Smooth muscle cell (in vitro differentiated cells): ENCODE results near the gene NEURL2. TPM values are rescaled to one million over a fixed set of nuclear protein-coding genes. Genes with fewer than 3 reads are reported as not detected.

Experiments used
- DNase-seq: peaks from one replicate; lab custom pipeline; 2025; ENCODE audit not compliant: unreplicated experiment; lab: John Stamatoyannopoulos, UW
- H2AFZ ChIP-seq: fragments of 200-600 bp; sonication (generic); 2 replicates; pipeline ENCODE4 v1.6.0; 2016; ENCODE audit warnings: antibody characterized with exemption, low read depth, mild to moderate bottlenecking
- H3F3A ChIP-seq: fragments of 200-600 bp; sonication (generic); 2 replicates; pipeline ENCODE4 v1.6.0; 2017; ENCODE audit warnings: antibody characterized with exemption, low read depth
- H3K27ac ChIP-seq: fragments of 200-600 bp; sonication (generic); 2 replicates; pipeline ENCODE4 v1.5.1; 2016; ENCODE audit warnings: low read depth, mild to moderate bottlenecking
- H3K27me3 ChIP-seq: fragments of 200-600 bp; sonication (generic); 2 replicates; pipeline ENCODE4 v1.6.1; 2016; ENCODE audit warnings: low read depth, mild to moderate bottlenecking
- H3K36me3 ChIP-seq: fragments of 200-600 bp; sonication (generic); 2 replicates; pipeline ENCODE4 v1.5.1; 2016; ENCODE audit warnings: low read depth
- H3K4me1 ChIP-seq: fragments of 200-600 bp; sonication (generic); 2 replicates; pipeline ENCODE4 v1.5.1; 2016; ENCODE audit warnings: low read depth
- H3K4me2 ChIP-seq: fragments of 200-600 bp; sonication (generic); 2 replicates; pipeline ENCODE4 v1.6.0; 2016; ENCODE audit warnings: mild to moderate bottlenecking
- H3K4me3 ChIP-seq: fragments of 200-600 bp; sonication (generic); 2 replicates; pipeline ENCODE4 v1.5.1; 2016; ENCODE audit warnings: mild to moderate bottlenecking
- H3K79me2 ChIP-seq: fragments of 200-600 bp; sonication (generic); 2 replicates; pipeline ENCODE4 v1.6.0; 2016; ENCODE audit warnings: low read depth, mild to moderate bottlenecking
- H3K9ac ChIP-seq: fragments of 200-600 bp; sonication (generic); 2 replicates; pipeline ENCODE4 v1.6.0; 2016; ENCODE audit warnings: low read depth
- H3K9me3 ChIP-seq: fragments of 200-600 bp; sonication (generic); replicated peaks from 2 replicates; pipeline ENCODE4 v1.5.1; 2016; ENCODE audit warnings: low read depth
- H4K20me1 ChIP-seq: fragments of 200-600 bp; sonication (generic); 2 replicates; pipeline ENCODE4 v1.6.0; 2016; ENCODE audit warnings: low read depth
- WGBS: methylation state at CpG from one replicate; pipeline ENCODE4 v1.1.7; 2016; ENCODE audit warnings: low lambda C conversion rate; 5-methylcytosine and 5-hydroxymethylcytosine counted together
- polyA plus RNA-seq: library from polyadenylated mRNA; unstranded; fragments of >200 nt; fragmentation: Nextera tagmentation; extraction: Ambion mirVana; gene quantifications from 2 replicates; pipeline ENCODE4 v1.2.1, GENCODE V29; 2016
- total RNA-seq: library from RNA; depleted of rRNA; stranded (reverse); fragments of >200 nt; gene quantifications from 2 replicates; pipeline ENCODE4 v1.2.3, GENCODE V29; 2014
- TF ChIP-seq, protein P1 (sequence below): fragments of 200-600 bp; sonication (generic); IDR thresholded peaks from 2 replicates; pipeline ENCODE4 v1.5.1; 2017; ENCODE audit warnings: borderline replicate concordance, mild to moderate bottlenecking, antibody characterized with exemption; ENCODE audit not compliant: insufficient read depth, poor library complexity, severe bottlenecking

The NEURL2 gene
- total and polyA plus RNA-seq, 2 experiments from 2014 or later = 0.31 to 3.7 TPM

DNA sequence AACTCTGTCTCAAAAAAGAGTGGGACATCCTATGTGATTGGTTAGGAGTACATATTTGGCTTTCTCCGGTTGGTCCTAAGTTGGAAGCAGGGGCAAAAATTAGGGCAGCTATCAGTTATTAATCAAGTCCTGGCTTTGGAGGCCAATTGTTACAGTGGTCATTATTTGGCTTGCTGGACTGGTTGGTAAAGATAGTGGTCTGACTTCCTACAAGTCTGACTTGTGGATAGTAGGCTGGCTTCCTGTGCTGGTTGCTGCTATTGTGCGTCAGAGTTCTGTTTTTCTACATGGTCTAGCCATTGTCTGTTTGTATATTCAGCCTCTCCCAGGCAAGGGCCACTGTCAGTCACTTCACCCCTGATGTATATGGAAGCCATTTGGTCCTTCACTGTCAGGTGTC lies 40.8 kb downstream of the NEURL2 start:
- H3K36me3 ChIP-seq = no peaks in the 10 kb centered on the region
- TF ChIP-seq, protein P1, sequence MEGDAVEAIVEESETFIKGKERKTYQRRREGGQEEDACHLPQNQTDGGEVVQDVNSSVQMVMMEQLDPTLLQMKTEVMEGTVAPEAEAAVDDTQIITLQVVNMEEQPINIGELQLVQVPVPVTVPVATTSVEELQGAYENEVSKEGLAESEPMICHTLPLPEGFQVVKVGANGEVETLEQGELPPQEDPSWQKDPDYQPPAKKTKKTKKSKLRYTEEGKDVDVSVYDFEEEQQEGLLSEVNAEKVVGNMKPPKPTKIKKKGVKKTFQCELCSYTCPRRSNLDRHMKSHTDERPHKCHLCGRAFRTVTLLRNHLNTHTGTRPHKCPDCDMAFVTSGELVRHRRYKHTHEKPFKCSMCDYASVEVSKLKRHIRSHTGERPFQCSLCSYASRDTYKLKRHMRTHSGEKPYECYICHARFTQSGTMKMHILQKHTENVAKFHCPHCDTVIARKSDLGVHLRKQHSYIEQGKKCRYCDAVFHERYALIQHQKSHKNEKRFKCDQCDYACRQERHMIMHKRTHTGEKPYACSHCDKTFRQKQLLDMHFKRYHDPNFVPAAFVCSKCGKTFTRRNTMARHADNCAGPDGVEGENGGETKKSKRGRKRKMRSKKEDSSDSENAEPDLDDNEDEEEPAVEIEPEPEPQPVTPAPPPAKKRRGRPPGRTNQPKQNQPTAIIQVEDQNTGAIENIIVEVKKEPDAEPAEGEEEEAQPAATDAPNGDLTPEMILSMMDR = no peak
- peaks cover 5% of the 10 kb centered on the region for H3K79me2 ChIP-seq
- no peaks in the 10 kb centered on the region for H4K20me1 ChIP-seq
- H3K27ac ChIP-seq = no peak overlapping the region
- WGBS = 100% methylated on average over 2 of the region's 2 CpGs
- no peaks in the 10 kb centered on the region for H3K4me1 ChIP-seq
- H3K9me3 ChIP-seq = no peaks in the 10 kb centered on the region
- H3K27me3 ChIP-seq = no peaks in the 10 kb centered on the region
- no peaks in the 10 kb centered on the region for H3F3A ChIP-seq
- no peak for DNase-seq
- H3K4me3 ChIP-seq = no peak overlapping the region
- no peak overlapping the region for H3K4me2 ChIP-seq
- H3K9ac ChIP-seq = no peak overlapping the region
- H2AFZ ChIP-seq = no peak overlapping the region

DNA sequence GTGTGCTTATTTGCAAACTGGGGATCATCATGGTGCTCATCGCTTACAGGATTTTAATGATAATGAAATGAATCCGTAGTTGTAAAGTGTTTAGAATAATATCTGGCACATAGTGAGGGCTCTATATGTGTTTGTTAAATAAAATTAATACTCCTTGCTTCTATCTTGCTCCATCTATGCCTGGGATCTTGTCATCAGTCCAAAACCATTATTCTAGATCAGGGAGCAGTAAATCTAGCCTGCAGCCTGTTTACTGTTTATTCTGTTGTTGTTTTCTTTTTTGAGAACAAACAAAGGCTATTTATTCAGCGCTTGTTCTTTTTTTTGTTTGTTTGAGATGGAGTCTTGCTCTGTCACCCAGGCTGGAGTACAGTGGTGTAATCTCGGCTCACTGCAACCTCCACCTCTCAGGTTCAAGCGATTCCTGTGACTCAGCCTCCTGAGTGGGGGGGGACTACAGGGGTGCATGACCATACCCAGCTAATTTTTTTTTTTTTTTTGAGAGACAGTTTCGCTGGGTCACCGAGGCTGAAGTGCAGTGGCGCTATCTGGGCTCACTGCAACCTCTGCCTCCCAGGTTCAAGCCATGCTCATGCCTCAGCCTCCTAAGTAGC lies 41.9 kb downstream of the NEURL2 start:
- no peak overlapping the region for H3K9ac ChIP-seq
- no peaks in the 10 kb centered on the region for H3K79me2 ChIP-seq
- H4K20me1 ChIP-seq = peaks cover 7% of the 10 kb centered on the region
- H3K9me3 ChIP-seq = no peaks in the 10 kb centered on the region
- no peaks in the 10 kb centered on the region for H3F3A ChIP-seq
- H3K36me3 ChIP-seq = no peaks in the 10 kb centered on the region
- H3K27me3 ChIP-seq = no peaks in the 10 kb centered on the region
- H3K4me1 ChIP-seq = no peaks in the 10 kb centered on the region
- H3K4me3 ChIP-seq = no peak overlapping the region
- WGBS = 97% methylated on average over 6 of the region's 8 CpGs
- H2AFZ ChIP-seq = no peak overlapping the region
- DNase-seq = no peak
- H3K27ac ChIP-seq = no peak overlapping the region
- no peak overlapping the region for H3K4me2 ChIP-seq
- TF ChIP-seq, protein P1 = no peak

DNA sequence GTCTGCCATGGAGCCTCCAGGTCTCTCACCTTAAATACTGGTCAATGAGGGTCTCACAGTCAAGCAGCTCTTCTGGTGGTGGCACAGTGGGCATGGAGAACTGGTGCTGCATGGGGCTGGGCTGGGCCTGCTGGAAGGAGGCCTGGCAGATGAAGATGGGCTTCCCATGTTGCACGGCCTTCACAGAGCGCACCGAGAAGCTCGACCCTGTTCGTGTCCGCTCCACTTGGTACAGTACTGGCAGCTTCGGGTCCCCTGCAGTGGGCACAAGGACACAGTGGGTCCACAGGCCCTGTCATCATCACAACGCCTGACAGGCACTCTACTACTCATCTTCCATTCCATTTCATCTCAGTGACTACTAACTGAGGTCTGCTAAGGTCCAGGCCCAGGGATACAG lies 42.6 kb downstream of the NEURL2 start:
- Histone ChIP-seq H3K36me3 (no peaks in the 10 kb centered on the region), H3K9ac (no peak overlapping the region), H3K27me3 (no peaks in the 10 kb centered on the region), H2AFZ (no peak overlapping the region), H4K20me1 (peaks cover 8% of the 10 kb centered on the region), H3K4me3 (no peak overlapping the region), H3K79me2 (no peaks in the 10 kb centered on the region), H3F3A (no peaks in the 10 kb centered on the region), H3K27ac (no peak overlapping the region), H3K4me1 (no peaks in the 10 kb centered on the region), H3K4me2 (no peak overlapping the region), H3K9me3 (no peaks in the 10 kb centered on the region)
- no peak for DNase-seq
- TF ChIP-seq, protein P1 = no peak
- WGBS = 94% methylated on average over 2 of the region's 8 CpGs

DNA sequence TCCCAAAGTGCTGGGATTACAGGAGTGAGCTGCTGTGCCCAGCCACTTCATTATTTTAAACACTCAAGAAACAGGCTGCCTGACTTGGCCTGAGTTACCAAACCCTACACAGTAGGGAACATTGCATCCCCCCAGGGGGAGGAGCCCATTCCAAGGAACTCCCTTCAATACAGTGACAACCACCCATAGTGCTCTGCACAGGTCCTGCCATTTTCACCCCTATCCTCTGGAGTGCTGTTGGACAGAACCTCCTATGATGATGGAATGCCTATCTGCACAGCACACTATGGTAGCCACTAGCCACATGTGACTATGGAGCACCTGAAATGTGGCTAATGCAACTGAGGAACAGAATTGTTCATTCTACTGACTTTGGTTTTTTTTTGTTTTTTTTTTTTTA lies 45.6 kb downstream of the NEURL2 start:
- peaks cover 15% of the 10 kb centered on the region for H4K20me1 ChIP-seq
- no peaks in the 10 kb centered on the region for H3K36me3 ChIP-seq
- no peak overlapping the region for H2AFZ ChIP-seq
- H3K9me3 ChIP-seq = no peaks in the 10 kb centered on the region
- no peak for DNase-seq
- H3K27me3 ChIP-seq = no peaks in the 10 kb centered on the region
- TF ChIP-seq, protein P1 = no peak
- H3F3A ChIP-seq = peaks cover 6% of the 10 kb centered on the region
- no peaks in the 10 kb centered on the region for H3K4me1 ChIP-seq
- H3K27ac ChIP-seq = no peak overlapping the region
- no peak overlapping the region for H3K9ac ChIP-seq
- no peak overlapping the region for H3K4me2 ChIP-seq
- no peak overlapping the region for H3K4me3 ChIP-seq
- H3K79me2 ChIP-seq = no peaks in the 10 kb centered on the region
